GM21619 (cell line): ENCODE results near the gene FAM163B.

ENCODE experiments used
- ATAC-seq: cut with Tn5 transposase; IDR thresholded peaks from one replicate; pipeline ENCODE4 v1.9.1; 2021; ENCODE audit not compliant: unreplicated experiment

Gene FAM163B

DNA sequence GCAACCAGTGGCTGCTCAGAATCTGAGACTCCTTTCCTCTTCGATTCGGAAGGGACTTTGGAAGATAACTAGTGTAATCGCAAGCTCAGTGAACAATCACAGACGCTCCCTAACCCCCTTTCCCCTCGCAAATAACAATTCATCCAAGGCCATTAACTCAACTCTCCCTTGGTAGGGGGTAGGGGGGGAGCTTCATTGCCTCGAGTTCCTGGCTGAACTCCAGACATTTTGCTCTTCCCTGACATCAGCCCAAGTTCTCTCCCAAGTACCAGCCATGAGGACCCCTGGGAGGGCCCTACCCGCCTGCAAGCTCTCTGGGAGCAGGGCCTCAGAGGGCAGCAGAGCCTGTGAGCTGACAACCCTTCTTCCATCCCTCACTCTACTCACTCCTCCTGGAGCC is 8.4 kb downstream of the FAM163B start:
- ATAC-seq: no peak

DNA sequence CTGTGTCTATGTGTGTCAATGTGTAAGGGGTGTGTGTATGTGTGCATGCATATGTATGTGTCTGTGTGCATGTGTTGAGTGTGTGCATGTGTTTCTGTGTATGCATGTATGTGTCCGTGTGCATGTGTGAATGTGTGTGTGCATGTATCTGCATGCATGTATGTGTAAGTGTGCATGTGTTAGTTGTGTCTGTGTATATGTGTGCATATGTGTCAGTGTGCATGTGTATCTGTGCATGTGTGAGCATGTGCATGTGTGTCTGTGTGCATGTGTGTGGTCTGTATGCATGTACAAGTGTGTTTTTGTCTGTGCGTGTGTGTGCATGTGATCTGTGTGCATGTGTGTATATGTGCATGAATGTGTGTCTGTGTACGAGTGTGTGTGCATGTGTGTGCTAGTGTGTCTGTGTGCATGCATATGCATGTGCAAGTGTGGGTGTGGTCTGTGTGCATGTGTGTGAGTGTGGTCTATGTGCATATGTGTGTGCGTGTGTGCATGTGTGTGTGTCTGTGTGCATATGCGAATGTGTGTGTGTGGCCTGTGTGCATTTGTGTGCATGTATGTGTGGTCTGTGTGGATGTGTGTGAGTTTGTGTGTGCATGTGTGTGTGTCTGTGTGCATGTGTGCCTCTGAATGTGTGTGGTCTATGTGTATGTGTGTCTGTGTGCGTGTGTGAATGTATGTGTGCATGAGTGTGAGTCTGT is 9.6 kb downstream of the FAM163B start:
- no peak for ATAC-seq

DNA sequence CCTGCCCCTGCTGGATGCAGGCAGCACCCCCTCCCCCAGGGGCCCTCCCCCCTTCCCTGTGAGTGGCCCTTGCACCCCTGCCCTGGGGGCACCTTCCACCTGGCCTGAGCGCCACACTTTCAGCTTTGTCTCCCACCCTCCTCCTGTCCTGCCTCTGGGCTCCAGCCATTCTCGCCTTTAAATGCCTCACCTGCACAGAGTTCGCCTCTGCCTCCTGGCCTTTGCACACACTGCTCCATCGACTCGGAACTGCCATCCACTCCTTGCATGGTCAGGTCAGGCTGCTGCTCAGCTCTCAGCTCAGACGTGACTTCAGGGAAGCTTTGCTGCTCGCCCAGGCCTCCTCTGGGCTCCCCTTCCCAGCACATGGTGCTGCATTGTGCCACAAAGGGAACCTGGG is 10.2 kb downstream of the FAM163B start:
- ATAC-seq: no peak

DNA sequence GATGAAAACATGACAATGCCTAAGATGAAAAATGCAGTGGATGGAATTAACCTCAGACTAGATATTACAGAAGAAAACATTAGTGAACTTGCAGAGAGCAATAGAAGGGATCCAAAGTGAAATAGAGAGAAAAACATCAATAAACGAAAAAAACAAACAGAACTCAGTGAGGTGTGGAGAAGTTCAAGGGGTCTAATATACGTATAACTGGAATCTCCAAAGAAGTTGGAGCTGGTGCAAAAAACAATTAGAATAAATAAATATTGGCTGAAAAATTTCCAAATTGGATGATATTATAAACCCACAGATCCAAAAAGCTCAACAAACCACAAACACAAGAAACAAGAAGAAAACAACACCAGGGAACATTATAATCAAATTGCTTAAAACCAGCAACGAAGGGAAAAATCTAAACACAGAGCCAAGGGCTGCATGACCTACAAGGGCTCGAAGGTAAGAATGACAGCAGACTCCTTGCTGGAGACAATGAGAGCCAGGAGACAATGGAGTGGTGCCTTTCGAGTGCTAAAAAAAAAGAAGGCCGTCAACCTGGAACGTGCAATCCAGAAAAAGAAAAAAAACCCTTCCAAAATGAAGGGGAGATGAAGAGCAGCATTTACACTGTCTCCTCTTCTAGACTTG is 11.8 kb downstream of the FAM163B start:
- ATAC-seq: no peak

DNA sequence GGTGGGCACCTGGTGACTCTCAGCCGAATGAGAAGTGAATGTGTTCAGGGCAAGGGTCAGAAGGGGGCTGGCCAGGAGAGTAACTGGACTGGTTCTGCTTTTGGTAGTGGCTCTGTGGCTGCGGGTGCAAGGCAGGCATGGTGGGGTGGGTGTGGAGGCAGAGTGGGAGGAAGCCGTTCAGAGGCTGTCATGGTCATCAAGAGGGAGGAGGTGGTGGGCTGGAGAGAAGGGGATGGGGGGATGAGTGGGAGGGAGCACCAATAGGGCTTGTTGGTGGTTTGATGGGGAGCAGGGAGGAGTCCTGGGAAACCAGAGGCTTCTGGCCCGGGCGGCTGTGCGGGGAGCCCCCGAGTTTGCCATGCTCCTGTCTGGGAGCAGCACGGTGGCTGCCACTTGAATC is 13.3 kb downstream of the FAM163B start:
- no peak for ATAC-seq

DNA sequence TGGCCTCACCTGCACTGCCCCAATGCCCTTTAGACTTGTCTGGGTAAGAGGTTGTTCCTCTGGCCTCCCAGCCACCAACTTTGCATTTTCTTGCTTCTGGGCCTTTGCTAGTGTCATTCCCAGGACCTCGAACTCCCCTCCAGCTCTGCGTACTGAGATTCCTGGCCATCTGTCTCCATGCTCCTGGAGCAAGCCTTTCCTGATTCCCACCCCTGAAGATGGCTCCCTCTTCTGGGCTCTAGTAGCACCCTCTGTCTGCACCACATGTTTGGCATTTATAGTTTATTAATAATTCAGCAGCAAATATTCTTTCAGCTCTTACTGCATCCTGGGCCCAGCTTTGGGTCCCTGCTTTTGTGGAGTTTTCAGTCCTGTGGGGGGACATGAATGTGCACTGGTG is 14.9 kb downstream of the FAM163B start:
- ATAC-seq: no peak

DNA sequence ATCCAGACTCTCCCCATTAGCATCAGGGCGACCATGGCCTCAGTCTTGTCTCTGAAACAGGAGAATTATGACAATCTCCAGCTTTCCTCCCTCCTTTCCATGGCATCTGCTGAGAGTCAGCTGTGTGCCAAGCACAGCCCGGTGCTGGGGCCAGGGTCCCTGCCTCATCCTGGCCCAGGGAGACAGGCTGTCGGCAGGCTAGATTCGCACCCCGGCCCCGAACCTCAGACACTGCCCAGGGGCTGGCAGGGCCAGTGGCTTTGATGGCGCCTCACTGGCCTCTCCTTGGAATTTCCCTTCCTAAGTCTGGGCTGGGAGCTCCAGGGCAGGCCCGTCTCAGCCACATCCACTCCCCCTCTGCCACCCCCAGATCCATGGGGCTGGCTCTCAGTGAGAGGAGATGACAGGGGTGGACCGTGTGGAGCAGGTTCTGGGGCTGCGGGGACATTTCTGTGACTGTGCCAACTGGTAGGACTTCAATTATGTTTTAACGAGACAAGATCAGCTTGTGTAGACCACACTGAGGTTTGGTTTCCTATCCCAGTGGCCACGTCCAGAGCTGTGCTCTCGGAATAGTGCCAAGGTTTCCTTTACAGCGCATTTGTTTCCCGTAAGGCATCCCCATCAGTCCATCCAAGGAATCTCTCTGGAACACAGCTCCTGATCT is 15.5 kb downstream of the FAM163B start:
- no peak for ATAC-seq

DNA sequence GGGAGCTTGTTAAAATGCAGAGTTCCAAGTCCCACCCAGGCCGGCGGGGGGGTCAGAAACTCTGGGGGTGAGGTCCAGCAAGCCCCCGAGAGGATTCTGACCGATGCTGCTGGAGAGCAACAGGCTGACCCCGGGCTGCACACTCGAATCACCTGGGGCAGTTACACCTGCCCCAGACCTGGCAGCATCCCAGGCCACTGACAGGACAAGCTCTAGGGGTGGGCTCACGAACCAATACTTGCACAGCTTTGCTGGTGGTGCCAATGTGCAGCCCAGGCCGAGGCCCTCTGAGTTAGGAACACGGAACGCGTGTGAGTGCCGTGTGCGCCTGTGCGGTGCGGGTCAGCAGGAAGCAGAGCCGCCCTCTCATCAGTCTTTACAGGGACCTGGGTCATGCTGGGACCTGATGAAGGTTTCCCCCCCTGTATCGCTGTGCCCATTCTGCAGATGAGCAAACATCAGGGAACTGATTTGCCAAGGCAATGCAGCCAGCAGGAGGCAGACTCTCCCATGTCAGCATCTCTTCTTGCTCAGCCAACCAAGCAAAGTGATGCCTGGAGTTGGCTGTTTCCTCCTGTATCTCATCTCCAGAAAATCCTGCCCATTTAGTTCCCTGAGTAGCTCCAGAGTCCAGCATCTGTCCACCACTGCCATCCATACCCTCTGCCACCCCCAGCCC is 16.3 kb downstream of the FAM163B start:
- no peak for ATAC-seq

DNA sequence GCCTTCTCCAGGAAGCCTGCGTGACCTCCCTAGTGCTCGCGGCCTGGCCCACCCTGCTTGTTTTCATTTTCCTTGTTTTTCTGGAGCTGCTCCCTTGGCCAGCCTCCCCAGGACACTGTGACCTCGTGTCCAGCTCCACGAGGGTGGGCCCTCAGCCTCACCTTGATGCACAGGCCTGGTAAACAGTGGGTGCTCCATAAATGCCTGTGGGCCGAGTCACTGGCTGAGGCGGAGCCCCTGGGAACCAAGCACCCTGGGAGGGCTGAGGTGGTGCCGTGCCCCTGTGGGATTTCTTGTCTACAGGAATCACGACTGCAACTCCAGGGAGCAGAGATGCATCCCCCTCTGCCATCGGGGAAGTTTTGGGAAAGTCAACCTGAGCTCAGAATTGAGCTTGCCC is 17.2 kb downstream of the FAM163B start:
- no peak for ATAC-seq

DNA sequence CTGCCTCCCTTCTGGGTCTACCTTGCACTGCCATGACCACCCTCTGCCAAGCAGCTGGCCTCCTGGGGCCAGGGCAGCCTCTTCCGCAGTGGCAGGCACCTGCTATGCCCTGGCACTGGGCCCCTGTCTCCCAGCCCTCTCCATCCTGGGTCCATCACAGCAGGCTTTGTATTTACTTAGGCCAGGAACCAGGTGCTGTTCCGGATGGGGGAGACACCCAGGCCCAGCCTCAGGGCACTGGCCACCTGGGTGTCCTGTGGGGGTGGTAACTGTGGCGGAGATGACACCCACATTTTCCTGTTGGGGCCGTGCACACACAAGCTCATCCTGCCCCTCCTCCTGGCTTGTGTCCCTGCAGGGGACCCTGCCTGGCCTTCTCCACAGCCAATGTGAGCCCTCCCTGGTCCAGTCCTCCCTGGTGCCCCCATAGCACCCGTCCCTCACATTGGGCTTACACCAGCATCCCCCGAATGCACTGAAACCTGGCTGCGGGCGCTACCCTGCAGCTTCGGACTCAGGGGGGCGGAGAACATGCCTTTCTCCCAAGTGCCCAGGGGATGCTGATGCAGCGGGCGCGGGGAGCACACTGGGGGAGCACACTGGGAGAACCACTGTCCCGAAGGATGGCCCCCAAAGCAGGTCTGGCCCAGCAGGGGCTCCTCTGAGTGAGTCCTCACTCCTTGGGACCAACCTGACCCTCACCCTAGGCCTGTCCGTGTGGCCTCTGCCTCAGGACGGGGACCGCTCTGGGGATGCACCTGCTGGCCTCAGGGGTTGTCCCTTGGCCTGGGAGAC is 17.9 kb downstream of the FAM163B start:
- ATAC-seq: no peak

DNA sequence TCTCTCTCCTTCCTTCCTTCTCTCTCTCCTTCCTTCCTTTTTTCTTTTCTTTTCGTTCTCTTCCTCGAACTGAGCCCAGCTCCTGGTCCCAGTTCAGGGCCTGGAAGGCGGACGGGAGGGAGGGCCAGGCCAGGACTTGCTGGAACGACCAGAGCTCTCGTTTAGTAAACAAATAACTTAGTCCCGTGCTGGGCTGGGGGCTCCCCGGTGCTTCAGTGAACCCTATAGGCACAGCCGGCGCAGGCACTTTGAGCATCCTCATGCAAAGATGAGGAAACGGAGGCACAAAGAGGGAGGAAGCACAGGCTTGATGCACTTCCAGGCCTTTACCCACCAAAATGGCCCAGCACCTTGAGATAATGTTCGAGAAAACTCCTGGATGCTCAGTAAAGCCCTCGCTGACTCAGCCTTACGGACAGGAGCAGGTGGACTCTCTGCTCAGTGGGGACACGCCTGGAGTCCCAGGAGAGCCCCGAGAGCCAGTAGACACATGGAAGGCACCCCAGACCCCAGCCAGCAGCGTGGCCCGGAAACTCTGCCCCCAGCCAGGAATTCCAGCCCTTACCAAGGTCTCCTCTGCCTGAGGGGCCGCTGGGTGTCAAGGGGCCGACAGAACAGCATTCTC is 18.8 kb downstream of the FAM163B start:
- ATAC-seq: no peak

DNA sequence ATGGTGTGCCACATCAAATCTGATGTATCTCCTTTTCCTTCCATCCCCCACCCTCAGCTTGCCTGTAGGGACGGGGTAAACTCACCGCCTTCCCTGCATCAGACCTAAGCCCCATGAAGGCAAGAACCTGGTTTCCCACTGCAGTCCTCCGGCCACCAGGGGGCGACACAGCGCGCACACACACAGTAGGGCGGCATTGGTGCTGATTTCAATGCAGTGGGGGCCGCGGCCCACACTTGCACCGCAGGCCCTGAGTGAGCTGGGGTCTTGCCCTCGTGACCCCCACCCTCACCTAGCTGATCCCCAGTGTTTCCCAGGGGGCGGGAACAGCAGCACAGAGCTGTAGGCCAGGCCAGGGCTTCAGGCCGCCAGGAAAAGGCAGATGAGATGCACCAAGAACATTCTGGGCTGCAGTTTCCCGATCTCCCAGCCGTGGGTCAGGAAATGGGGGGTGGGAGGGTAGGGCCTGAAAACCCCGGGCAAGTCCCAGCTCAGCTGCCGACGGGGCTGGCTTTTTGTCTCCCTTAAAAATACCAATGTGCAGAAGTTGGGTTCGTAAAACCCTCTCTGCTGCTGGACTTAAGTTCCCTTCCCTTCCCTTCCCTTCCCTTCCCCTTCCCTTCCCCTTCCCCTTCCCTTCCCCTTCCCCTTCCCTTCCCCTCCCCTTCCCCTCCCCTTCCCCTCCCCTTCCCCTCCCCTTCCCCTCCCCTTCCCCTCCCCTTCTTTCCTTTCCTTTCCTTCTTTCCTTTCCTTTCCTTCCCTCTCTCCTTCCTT is 19.5 kb downstream of the FAM163B start:
- no peak for ATAC-seq

DNA sequence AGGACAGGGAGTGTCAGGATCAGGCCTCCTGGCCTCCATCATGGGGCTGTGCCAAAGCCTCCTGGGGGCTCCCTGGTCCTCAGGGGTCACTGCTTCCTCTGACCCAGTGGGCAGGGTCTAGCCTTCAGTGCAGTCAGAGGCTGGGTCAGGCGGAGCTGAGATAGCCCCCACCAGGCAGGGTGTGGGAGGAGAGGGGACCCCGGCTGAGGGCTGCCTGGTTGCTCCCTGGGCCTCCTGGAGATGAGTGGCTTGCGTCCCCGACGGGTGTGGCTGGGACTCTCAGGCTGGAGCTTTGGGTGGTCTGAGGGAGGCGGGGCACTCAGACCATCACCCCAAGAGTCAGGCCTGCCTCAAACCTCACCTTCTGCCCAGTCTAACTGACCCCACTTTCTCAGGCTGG is 21.7 kb downstream of the FAM163B start:
- ATAC-seq: no peak

DNA sequence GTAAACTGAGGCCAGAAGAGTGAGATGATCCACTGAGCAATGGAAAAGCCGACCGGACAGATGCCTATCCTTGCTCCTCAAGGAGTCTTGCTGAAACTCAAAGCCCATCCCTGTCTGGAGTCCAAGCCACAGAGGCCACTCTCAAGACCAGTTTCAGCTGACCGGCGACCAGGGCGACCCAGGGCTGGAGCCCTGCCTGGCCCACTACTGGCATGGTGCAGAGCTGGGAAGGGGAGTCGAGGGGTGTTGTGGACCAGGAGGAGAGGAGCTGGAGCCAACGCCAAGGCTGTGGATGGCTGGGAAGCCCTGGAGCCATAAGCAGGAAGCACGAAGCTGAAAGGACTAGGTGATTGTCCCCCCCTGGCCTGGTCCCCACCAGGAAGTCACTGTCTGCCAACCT is 22.1 kb downstream of the FAM163B start:
- no peak for ATAC-seq

DNA sequence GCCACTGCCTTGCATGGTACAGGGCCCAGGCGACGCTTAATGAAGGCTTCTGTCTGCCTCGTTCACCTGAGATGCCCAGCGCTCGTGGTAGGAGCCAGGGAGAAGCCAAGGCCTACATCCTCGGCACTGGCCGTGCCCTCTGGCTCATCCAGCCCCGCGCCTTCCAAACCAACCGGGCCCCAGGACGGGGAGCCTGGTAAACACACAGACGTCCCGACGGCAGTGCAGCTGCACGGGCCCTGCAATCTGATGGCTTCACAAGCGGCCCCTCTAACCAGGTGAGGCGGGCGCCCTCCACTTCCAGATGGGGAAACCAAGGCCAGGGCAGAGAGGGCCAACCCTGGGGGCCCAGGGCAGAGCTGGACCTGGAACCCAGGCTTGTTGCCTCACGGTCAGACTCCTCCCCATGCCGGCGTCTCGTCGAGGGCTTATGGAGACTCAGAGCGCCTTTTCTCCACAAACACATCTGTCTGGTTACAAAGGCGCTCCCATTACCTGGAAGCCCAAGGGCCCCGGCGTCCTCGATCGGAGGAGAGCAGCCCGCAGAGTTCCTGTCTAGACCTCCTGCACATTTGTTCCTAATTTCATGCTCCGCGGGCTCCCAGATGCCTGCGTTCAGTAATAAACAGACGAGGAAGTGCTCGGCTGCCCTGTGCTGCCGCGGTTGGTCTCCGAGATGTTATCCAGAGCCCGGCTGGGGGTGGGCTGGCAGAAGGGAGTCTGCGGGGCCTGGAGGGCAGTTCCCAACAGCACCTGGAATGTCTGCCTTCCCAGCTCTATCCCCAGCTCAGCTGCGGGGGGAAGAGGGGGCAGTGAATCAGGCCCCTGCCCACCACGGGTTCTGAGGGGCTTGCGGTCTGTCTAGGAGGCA is 23.5 kb downstream of the FAM163B start:
- no peak for ATAC-seq

DNA sequence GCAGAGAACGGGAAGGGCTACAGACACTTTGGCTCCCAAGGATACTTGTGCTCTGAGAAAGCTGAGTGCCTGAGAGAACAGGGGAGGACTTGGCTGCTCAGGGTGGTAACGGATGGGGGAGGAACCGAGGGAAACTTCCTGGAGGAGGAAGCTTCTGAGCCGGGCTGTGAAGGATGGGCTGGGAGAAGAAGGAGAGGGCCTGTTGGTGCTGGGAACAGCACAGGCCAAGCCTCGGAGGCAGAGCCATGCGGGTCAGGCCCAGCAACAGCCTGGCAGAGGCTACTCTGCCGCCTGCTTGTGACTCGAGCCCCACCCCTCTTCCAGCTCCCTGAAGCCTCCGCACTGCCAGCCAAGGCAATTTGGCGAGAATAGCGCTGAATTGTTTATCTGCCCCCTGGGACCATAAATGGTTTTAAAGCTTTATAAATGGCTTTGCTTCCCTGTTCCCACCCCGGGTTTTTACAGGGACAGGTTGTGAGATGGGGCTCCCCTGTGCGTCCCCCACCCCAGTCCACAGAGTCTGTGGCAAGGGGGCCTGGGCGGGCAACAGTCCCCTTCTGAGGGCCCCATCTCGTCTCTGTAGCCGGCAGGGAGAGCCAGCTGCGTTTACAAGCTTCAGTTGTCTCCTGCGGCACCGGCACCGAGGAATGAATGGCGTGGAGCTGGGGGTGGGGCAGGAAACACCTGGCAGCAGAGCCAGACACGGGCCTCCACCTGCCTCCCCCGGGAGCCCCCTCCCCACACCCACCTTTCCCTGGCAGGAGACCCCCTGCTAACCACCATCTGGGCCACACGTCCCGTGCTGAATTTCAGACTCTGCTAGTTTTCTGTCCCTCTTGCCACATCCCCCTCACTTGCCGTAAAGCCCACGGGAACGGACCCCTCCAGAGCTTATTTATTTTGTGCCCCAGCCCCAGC is 24.4 kb downstream of the FAM163B start:
- ATAC-seq: no peak

DNA sequence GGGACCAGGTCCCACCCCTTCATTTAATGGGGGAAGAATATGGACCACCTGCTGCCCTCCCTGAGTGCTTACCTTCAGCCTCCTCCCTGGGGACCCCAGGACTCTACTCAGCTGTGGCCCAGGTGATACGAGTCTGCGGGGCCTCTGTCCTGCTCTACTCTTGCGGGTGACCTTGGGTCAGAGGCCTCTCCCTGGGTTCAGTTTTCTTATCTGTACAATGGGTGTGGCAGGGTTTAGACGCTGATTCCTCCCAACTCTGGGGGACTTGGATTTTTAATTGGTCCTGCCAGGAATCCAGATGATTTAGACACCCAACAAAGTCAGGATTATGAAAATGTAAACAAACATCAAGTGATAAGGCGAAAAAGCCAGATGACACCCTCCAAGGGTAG is 25.0 kb downstream of the FAM163B start:
- ATAC-seq: no peak

DNA sequence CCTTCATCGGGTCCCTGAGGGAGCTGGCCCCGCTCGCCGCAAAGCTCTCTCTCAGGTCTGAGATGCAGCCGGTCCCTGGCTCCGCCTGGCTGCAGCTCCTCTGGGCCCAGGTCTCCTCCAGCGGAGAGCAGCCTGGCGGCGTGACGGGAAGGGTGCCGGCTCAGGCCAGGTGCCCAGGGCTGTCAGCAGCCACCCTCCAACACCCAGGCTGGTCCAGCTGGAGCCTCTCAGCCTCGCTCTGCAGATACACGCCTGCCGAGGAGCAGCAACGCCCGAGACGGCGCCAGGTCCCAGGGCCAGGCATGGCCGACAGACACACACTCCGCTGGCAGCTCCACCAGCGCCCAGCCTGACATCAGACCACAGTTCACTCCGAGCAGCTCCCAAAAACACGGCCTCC is 25.6 kb downstream of the FAM163B start:
- no peak for ATAC-seq
